ENCODE data around the gene KRT26. TPM values are rescaled to one million over a fixed set of nuclear protein-coding genes. Genes with fewer than 3 reads are reported as not detected.

Gene KRT26
- total and polyA plus RNA-seq, 10 of the 15 experiments (the other 5 are each of a cell fraction or from before 2014, with no cell fraction given), result not detected

- TF ChIP-seq E2F4 (IDR thresholded peaks at IDR 0.05; ENCODE audit: low read depth, low read length) (no peak), CREB1 (IDR thresholded peaks at IDR 0.05; ENCODE audit: low read depth) (no peak), NRF1 (conservative IDR thresholded peaks at IDR 0.05; ENCODE audit: low read depth, low read length) (no peak), CEBPB (IDR thresholded peaks at IDR 0.05; ENCODE audit: borderline replicate concordance in 1 of 2, low read depth in 2 of 2, low read length in 2 of 2) (no peak), E2F8 (IDR thresholded peaks at IDR 0.05; ENCODE audit: low read depth, partially characterized antibody) (no peak), IRF5 (IDR thresholded peaks at IDR 0.05; ENCODE audit: borderline replicate concordance) (no peak), ZBTB11 (CRISPR knock-in tag; IDR thresholded peaks at IDR 0.05) (no peak), TARDBP (IDR thresholded peaks at IDR 0.05; ENCODE audit: borderline replicate concordance) (no peak), IRF3 (IDR thresholded peaks at IDR 0.05) (no peak)
Observed at GRCh38 chr17:40751065-40751464, 20.9 kb downstream of the KRT26 start (continued).

Data from GM12878 (cell line).